HG03025 (cell line): ENCODE measurements around the gene HMHB1.

Source experiments
- ATAC-seq: cut with Tn5 transposase; IDR thresholded peaks from one replicate; pipeline ENCODE4 v1.9.1; 2021; ENCODE audit warnings: mild to moderate bottlenecking, moderate library complexity; ENCODE audit not compliant: unreplicated experiment, low FRiP score

HMHB1 gene

GRCh38 chr5:143862271-143862670, 50.3 kb downstream of the HMHB1 start:
- ATAC-seq, result no peak

GRCh38 chr5:143865426-143866025, 53.6 kb downstream of the HMHB1 start:
- no peak for ATAC-seq
